Measurements from ENCODE around the gene IGFL2. TPM values are rescaled to one million over a fixed set of nuclear protein-coding genes. Genes with fewer than 3 reads are reported as not detected.

Gene IGFL2
- total and polyA plus RNA-seq, 10 donors: not detected

- H3K36me3 ChIP-seq: no peaks in the 10 kb centered on the region
- H3K27me3 ChIP-seq (replicated peaks in 1 of 7): peaks cover 0 to 73% (median 0%) of the 10 kb centered on the region in 7 donors
- H3K27ac ChIP-seq: no peak overlapping the region
- H3K4me3 ChIP-seq: no peak overlapping the region
- no peak for TF ChIP-seq CTCF (IDR thresholded peaks at IDR 0.05 in 8 of 11, conservative IDR thresholded peaks at IDR 0.05 in 3 of 11)
- TF ChIP-seq POLR2A (IDR thresholded peaks at IDR 0.05): no peak
- no peak for TF ChIP-seq POLR2AphosphoS5 (IDR thresholded peaks at IDR 0.05)
- WGBS, 5 donors: 73 to 84% (median 78%) methylated on average over 6 to 7 of the region's 7 CpGs
- no peaks in the 10 kb centered on the region for H3K4me1 ChIP-seq
- DNase-seq: no peak
- peaks cover 0 to 4% (median under 1%) of the 10 kb centered on the region in 8 donors for H3K9me3 ChIP-seq
- intact Hi-C loops (cut with DNase I; ENCODE audit: low total_unique reads): no loop called here
Measured at GRCh38 chr19:46176116-46176860, 28.2 kb downstream of the IGFL2 start.

GRCh38 chr19:46179076-46179759 lies 31.2 kb downstream of the IGFL2 start:
- no peaks in the 10 kb centered on the region for H3K9me3 ChIP-seq
- no peak overlapping the region for H3K4me3 ChIP-seq
- no peak overlapping the region for H3K27ac ChIP-seq
- no peaks in the 10 kb centered on the region for H3K4me1 ChIP-seq
- intact Hi-C loops (cut with DNase I; ENCODE audit: low total_unique reads): no loop called here
- DNase-seq: no peak
- TF ChIP-seq CTCF (IDR thresholded peaks at IDR 0.05 in 8 of 11, conservative IDR thresholded peaks at IDR 0.05 in 3 of 11) (no peak), POLR2AphosphoS5 (IDR thresholded peaks at IDR 0.05) (no peak), POLR2A (IDR thresholded peaks at IDR 0.05) (no peak)
- peaks cover 0 to 54% (median 0%) of the 10 kb centered on the region in 7 donors for H3K27me3 ChIP-seq (replicated peaks in 1 of 7)
- H3K36me3 ChIP-seq: no peaks in the 10 kb centered on the region
- 65 to 79% (median 76%) methylated on average over 9 of the region's 9 CpGs for WGBS, 5 donors

GRCh38 chr19:46180701-46181387 lies 32.8 kb downstream of the IGFL2 start:
- intact Hi-C loops (cut with DNase I; ENCODE audit: low total_unique reads): loop anchor here (10.0 kb wide), 1 partner anchor 146 kb away; no protein-coding TSS in a partner anchor
- H3K4me1 ChIP-seq: peaks cover 0 to 12% (median 0%) of the 10 kb centered on the region in 6 donors

More at GRCh38 chr19:46180701-46181387, 32.8 kb downstream of the IGFL2 start:
- TF ChIP-seq POLR2AphosphoS5 (IDR thresholded peaks at IDR 0.05) (no peak), CTCF (IDR thresholded peaks at IDR 0.05 in 8 of 11, conservative IDR thresholded peaks at IDR 0.05 in 3 of 11) (no peak), POLR2A (IDR thresholded peaks at IDR 0.05) (no peak)
- no peak overlapping the region for H3K4me3 ChIP-seq
- peaks cover 0 to 39% (median 0%) of the 10 kb centered on the region in 7 donors for H3K27me3 ChIP-seq (replicated peaks in 1 of 7)
- DNase-seq: no peak
- H3K9me3 ChIP-seq: no peaks in the 10 kb centered on the region
- WGBS, 5 donors: 67 to 85% (median 74%) methylated on average over 5 of the region's 5 CpGs
- no peaks in the 10 kb centered on the region for H3K36me3 ChIP-seq
- no peak overlapping the region for H3K27ac ChIP-seq
